Gastrocnemius medialis (tissue), 4 donors: ENCODE measurements around the gene ZFYVE28. TPM values are rescaled to one million over a fixed set of nuclear protein-coding genes. Genes with fewer than 3 reads are reported as not detected.

Source experiments
- ATAC-seq, 2 donors: fragments of 150-250 bp; one replicate each; pipeline ENCODE4 v1.9.1; 2016
- DNase-seq, 2 donors: peaks; one replicate each; pipeline ENCODE4 v3.0.0-alpha.2; 2019
- H3K27ac ChIP-seq, 4 donors: fragments of 200-600 bp; sonication (generic); 1 replicate in 1 of 4; 2 replicates in 3 of 4; pipeline ENCODE4 v1.5.1; 2016 to 2018; ENCODE audit warnings: mild to moderate bottlenecking in 2 of 4, moderate library complexity in 1 of 4
- H3K27me3 ChIP-seq, 3 donors: fragments of 200-600 bp; sonication (generic) in 2 of 3; 1 replicate in 1 of 3; 2 replicates in 2 of 3; pipeline versions ENCODE4 v1.5.1 to v1.6.0; 2016 to 2019; ENCODE audit warnings: mild to moderate bottlenecking in 1 of 3, moderate library complexity in 1 of 3
- H3K36me3 ChIP-seq, 2 donors: fragments of 200-600 bp; sonication (generic) in 1 of 2; one replicate each; pipeline ENCODE4 v1.5.1; 2017 to 2018
- H3K4me1 ChIP-seq, 2 donors: fragments of 200-600 bp; sonication (generic) in 1 of 2; one replicate each; pipeline ENCODE4 v1.5.1; 2016 to 2017; ENCODE audit warnings: mild to moderate bottlenecking in 2 of 2
- H3K4me3 ChIP-seq, 4 donors: fragments of 200-600 bp; sonication (generic) in 3 of 4; 1 replicate in 1 of 4; 2 replicates in 3 of 4; pipeline ENCODE4 v1.5.1; 2016 to 2019; ENCODE audit warnings: mild to moderate bottlenecking in 2 of 4
- H3K9me3 ChIP-seq, 3 donors: fragments of 200-600 bp; sonication (generic) in 2 of 3; 1 replicate in 1 of 3; 2 replicates in 2 of 3; pipeline ENCODE4 v1.5.1; 2016 to 2019
- CTCF ChIP-seq, 5 experiments: fragments of 450-650 bp in 3 of 5; fragments of 200-600 bp in 2 of 5; sonication (generic) in 2 of 5; IDR thresholded peaks in 4 of 5; conservative IDR thresholded peaks in 1 of 5; 1 replicate in 4 of 5; 2 replicates in 1 of 5; pipeline ENCODE4 v1.5.1; 2016 to 2019; ENCODE audit warnings: antibody characterized with exemption in 5 of 5, mild to moderate bottlenecking in 3 of 5, moderate library complexity in 3 of 5
- POLR2A ChIP-seq, 2 donors: fragments of 450-650 bp; IDR thresholded peaks; one replicate each; pipeline ENCODE4 v1.6.1; 2017; ENCODE audit warnings: antibody characterized with exemption in 2 of 2, mild to moderate bottlenecking in 2 of 2, moderate library complexity in 2 of 2
- in situ Hi-C, 4 donors: fragments of 200-750 bp; cut with MboI; loops; one replicate each; pipeline versions ENCODE4 v1.15.0 to v1.8.0; 2017; ENCODE audit warnings: low sequenced_read_pairs in 4 of 4
- intact Hi-C: fragments of 100-400 bp; cut with DNase I; formaldehyde crosslinking; loops from one replicate; pipeline ENCODE4 v1.15.1; 2023; ENCODE audit warnings: low total_unique reads
- total RNA-seq, 4 donors: library from RNA; depleted of rRNA; stranded (reverse); fragments of >200 nt; gene quantifications; one replicate each; pipeline versions ENCODE4 v1.1.0 to v1.2.3, GENCODE V29; 2016

The ZFYVE28 gene
- total RNA-seq, 4 donors from 2014 or later = 1.8 to 6.0 (median 3.4) TPM

- no peaks in the 10 kb centered on the region for H3K36me3 ChIP-seq
- H3K4me1 ChIP-seq = no peaks in the 10 kb centered on the region
- no peaks in the 10 kb centered on the region for H3K9me3 ChIP-seq
- in situ Hi-C loops (loop anchor here in 1 of 4 donors (25.0 kb wide), 1 partner anchor 238 kb away; no protein-coding TSS in a partner anchor), intact Hi-C loops (no loop called here)
- ATAC-seq (no peak), DNase-seq (no peak)
- no peak overlapping the region for H3K27ac ChIP-seq
- TF ChIP-seq CTCF (IDR thresholded peaks at IDR 0.05 in 4 of 5, conservative IDR thresholded peaks at IDR 0.05 in 1 of 5) = no peak
- TF ChIP-seq POLR2A (IDR thresholded peaks at IDR 0.05) = no peak
- no peaks in the 10 kb centered on the region for H3K27me3 ChIP-seq
- H3K4me3 ChIP-seq = no peak overlapping the region
These were observed 32.1 kb upstream of the ZFYVE28 start for GRCh38 chr4:2450394-2451035.

DNA sequence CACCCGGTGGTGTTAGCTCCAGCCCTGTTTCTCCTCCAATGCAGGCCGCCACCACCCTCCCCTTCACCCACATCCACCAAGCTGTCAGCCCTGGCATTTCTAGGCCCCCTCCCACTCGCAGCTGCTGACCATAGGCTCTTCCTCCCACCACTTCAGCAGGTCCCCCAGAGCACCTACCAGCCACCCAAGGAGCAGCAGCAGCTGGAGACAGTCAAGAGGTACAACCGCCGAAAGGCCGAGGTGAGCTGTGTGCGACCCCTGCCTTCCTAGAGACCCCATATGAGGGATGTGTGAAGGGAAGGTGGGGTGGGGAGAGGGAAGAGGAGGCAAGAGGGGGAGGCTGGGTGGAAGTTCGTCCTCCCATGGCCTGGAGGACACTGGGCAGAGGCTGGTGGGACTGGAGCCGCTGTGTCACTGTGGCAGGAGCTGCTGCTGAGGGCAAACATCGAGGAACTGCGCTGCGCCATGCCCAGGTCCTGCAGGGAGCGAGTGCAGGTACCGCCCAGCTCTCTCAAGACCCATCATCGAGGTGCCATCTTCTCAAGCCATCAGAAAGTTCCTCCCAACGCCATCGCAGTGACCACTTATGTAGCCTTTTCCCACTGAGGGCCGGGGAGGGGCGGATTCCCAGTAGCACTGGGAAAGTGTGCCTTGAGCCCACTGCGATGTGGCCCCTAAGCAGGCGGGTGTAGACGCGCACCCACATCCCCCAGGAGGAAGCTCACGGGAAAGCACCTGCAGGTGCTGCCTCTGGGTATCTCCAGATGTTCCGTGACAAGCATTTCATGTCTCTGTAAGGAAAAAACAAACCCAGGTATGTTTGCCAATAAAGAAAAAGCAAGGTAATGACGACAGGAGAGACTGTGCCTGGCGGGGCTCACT lies 31.3 kb upstream of the ZFYVE28 start:
- no peak for TF ChIP-seq POLR2A (IDR thresholded peaks at IDR 0.05)
- ATAC-seq (no peak), DNase-seq (no peak)
- Histone ChIP-seq H3K4me1 (no peaks in the 10 kb centered on the region), H3K4me3 (no peak overlapping the region), H3K9me3 (no peaks in the 10 kb centered on the region), H3K27ac (no peak overlapping the region), H3K36me3 (no peaks in the 10 kb centered on the region), H3K27me3 (no peaks in the 10 kb centered on the region)
- in situ Hi-C loops = loop anchor here in 3 of 4 donors (10.0 to 25.0 kb wide), 3 partner anchors 225 to 237 kb away; no protein-coding TSS in a partner anchor
- intact Hi-C loops = no loop called here

DNA sequence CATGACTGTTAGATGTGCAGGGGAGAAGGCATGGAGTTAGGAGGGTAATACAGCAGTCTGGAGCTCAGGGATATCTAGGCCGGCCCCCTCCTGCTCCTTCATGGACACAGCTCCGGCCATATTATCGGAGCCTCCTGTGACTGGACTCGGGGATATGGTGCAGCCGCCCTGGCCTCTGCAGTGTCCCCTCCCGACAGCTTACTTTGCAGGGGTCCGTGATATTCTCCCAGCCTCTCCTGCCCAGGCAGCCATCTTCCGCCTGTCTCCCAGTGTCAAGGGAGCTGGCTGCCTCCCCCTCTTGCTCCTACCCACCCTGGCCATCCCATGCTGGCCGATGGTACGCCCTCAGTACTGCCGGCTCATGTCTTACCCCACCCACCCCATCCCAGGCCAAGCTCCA lies 30.6 kb upstream of the ZFYVE28 start:
- no peak for TF ChIP-seq POLR2A (IDR thresholded peaks at IDR 0.05)
- TF ChIP-seq CTCF (IDR thresholded peaks at IDR 0.05 in 4 of 5, conservative IDR thresholded peaks at IDR 0.05 in 1 of 5) = no peak
- ATAC-seq (no peak), DNase-seq (no peak)
- H3K36me3 ChIP-seq = no peaks in the 10 kb centered on the region
- H3K27me3 ChIP-seq = no peaks in the 10 kb centered on the region
- H3K4me3 ChIP-seq = no peak overlapping the region
- no peaks in the 10 kb centered on the region for H3K9me3 ChIP-seq
- H3K27ac ChIP-seq = no peak overlapping the region
- in situ Hi-C loops (loop anchor here in 2 of 4 donors (10.0 kb wide), 2 partner anchors 224 to 234 kb away; no protein-coding TSS in a partner anchor), intact Hi-C loops (no loop called here)
- no peaks in the 10 kb centered on the region for H3K4me1 ChIP-seq

DNA sequence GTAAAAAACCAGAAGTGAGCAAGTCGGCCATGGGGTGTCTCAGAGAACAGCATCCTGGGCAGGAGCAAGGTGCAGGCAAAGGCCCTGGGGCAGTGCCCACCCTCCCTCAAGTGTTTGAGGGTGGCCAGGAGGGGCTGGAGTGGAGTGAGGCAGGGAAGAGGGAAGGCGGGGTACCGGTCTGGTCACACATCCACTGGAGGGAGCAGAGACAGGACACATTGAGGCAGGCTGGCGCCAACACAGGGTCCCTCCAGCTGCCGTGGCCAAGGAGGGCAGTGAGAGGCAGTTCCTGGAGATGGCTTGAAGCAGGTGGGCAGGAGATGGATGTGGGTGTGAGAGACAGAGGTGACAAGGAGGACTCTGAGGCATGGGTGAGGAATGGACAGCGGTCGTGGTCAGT lies 30.1 kb upstream of the ZFYVE28 start:
- TF ChIP-seq POLR2A (IDR thresholded peaks at IDR 0.05) (no peak), CTCF (IDR thresholded peaks at IDR 0.05 in 4 of 5, conservative IDR thresholded peaks at IDR 0.05 in 1 of 5) (no peak)
- no peak for DNase-seq
- H3K27me3 ChIP-seq = no peaks in the 10 kb centered on the region
- H3K36me3 ChIP-seq = no peaks in the 10 kb centered on the region
- intact Hi-C loops = no loop called here
- no peak overlapping the region for H3K4me3 ChIP-seq
- H3K27ac ChIP-seq = no peak overlapping the region
- no peaks in the 10 kb centered on the region for H3K4me1 ChIP-seq
- no peaks in the 10 kb centered on the region for H3K9me3 ChIP-seq
- in situ Hi-C loops = loop anchor here in 2 of 4 donors (10.0 kb wide), 2 partner anchors 224 to 234 kb away; no protein-coding TSS in a partner anchor
- no peak for ATAC-seq
